Breast epithelium (tissue), 3 donors: Measurements from ENCODE around the gene CYP4A22.
"Not testable (repeated sequence)": the region's sequence is repeated elsewhere in the genome, so short reads cannot be mapped to it uniquely, and the experiment has no call there.

ENCODE experiments used
- POLR2A ChIP-seq: fragments of 450-650 bp; IDR thresholded peaks from one replicate; pipeline ENCODE4 v1.6.1; 2016; ENCODE audit warnings: antibody characterized with exemption, mild to moderate bottlenecking, moderate library complexity
- POLR2AphosphoS5 ChIP-seq, 3 donors: sonication (generic); formaldehyde crosslinking; IDR thresholded peaks; one replicate each; pipeline ENCODE4 v1.6.1; 2017; ENCODE audit warnings: antibody characterized with exemption in 3 of 3
- TF ChIP-seq, protein P1 (sequence below), 3 donors: fragments of 450-650 bp; IDR thresholded peaks; one replicate each; pipeline ENCODE4 v1.5.1; 2016 to 2017; ENCODE audit warnings: antibody characterized with exemption in 3 of 3, mild to moderate bottlenecking in 3 of 3, moderate library complexity in 3 of 3

DNA sequence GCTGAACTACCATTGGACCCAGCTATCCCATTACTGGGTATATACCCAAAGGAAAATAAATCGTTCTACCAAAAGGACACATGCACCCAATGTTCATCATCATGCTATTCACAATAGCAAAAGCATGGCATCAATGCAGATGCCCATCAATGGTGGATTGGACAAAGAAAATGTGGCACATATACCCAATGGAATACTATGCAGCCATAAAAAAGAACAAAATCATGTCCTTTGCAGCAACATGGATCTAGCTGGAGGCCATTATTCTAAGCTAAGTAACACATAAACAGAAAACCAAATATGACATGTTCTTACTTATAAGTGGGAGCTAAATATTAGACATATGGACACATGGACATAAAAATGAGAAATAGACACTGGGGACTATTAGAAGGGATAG lies 16.2 kb upstream of the CYP4A22 start:
- TF ChIP-seq POLR2A; POLR2AphosphoS5 (IDR thresholded peaks at IDR 0.05): not testable (repeated sequence)
- TF ChIP-seq, protein P1, sequence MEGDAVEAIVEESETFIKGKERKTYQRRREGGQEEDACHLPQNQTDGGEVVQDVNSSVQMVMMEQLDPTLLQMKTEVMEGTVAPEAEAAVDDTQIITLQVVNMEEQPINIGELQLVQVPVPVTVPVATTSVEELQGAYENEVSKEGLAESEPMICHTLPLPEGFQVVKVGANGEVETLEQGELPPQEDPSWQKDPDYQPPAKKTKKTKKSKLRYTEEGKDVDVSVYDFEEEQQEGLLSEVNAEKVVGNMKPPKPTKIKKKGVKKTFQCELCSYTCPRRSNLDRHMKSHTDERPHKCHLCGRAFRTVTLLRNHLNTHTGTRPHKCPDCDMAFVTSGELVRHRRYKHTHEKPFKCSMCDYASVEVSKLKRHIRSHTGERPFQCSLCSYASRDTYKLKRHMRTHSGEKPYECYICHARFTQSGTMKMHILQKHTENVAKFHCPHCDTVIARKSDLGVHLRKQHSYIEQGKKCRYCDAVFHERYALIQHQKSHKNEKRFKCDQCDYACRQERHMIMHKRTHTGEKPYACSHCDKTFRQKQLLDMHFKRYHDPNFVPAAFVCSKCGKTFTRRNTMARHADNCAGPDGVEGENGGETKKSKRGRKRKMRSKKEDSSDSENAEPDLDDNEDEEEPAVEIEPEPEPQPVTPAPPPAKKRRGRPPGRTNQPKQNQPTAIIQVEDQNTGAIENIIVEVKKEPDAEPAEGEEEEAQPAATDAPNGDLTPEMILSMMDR (IDR thresholded peaks at IDR 0.05): not testable (repeated sequence)
